MM.1S (cell line): ENCODE data around the gene PRKAR2B.

ENCODE experiments used
- DNase-seq: peaks from one replicate; pipeline ENCODE4 v3.0.0-alpha.2; 2015
- H2AFZ ChIP-seq: fragments of 300-600 bp; sonication (generic); 2 replicates; pipeline ENCODE4 v1.6.0; 2016; ENCODE audit warnings: antibody characterized with exemption, low read length
- H3F3A ChIP-seq: fragments of 300-600 bp; sonication (generic); 2 replicates; pipeline ENCODE4 v1.6.1; 2016; ENCODE audit warnings: mild to moderate bottlenecking, antibody characterized with exemption, low read length, moderate library complexity, mixed read lengths; ENCODE audit not compliant: insufficient read depth
- H3K27ac ChIP-seq: fragments of 300-600 bp; sonication (generic); 2 replicates; pipeline ENCODE4 v1.5.1; 2016; ENCODE audit warnings: mild to moderate bottlenecking, low read length
- H3K27me3 ChIP-seq: fragments of 300-600 bp; sonication (generic); replicated peaks from 2 replicates; pipeline ENCODE4 v1.6.0; 2016; ENCODE audit warnings: low read length; ENCODE audit not compliant: insufficient read depth
- H3K36me3 ChIP-seq: fragments of 300-600 bp; sonication (generic); replicated peaks from 2 replicates; pipeline ENCODE4 v1.6.1; 2016; ENCODE audit warnings: mild to moderate bottlenecking, low read length, mixed read lengths; ENCODE audit not compliant: insufficient read depth
- H3K4me1 ChIP-seq: fragments of 300-600 bp; sonication (generic); 2 replicates; pipeline ENCODE4 v1.6.1; 2016; ENCODE audit warnings: low read length, mixed read lengths
- H3K4me2 ChIP-seq: fragments of 300-600 bp; sonication (generic); 2 replicates; pipeline ENCODE4 v1.6.0; 2016; ENCODE audit warnings: low read depth, low read length
- H3K4me3 ChIP-seq: fragments of 300-600 bp; sonication (generic); 2 replicates; pipeline ENCODE4 v1.5.1; 2016; ENCODE audit warnings: low read length, mixed read lengths
- H3K79me2 ChIP-seq: fragments of 300-600 bp; sonication (generic); 2 replicates; pipeline ENCODE4 v1.6.1; 2016; ENCODE audit warnings: mixed run types, low read length, mixed read lengths
- H3K9ac ChIP-seq: fragments of 300-600 bp; sonication (generic); 2 replicates; pipeline ENCODE4 v1.6.1; 2016; ENCODE audit warnings: low read length, mixed read lengths
- H3K9me2 ChIP-seq: fragments of 300-600 bp; sonication (generic); replicated peaks from 2 replicates; pipeline ENCODE4 v1.6.1; 2016; ENCODE audit warnings: mild to moderate bottlenecking, low read length, mixed read lengths; ENCODE audit not compliant: insufficient read depth
- H3K9me3 ChIP-seq: fragments of 300-600 bp; sonication (generic); replicated peaks from 2 replicates; pipeline ENCODE4 v1.6.1; 2016; ENCODE audit warnings: mild to moderate bottlenecking, low read length, mixed read lengths; ENCODE audit not compliant: insufficient read depth
- H4K20me1 ChIP-seq: fragments of 300-600 bp; sonication (generic); 2 replicates; pipeline ENCODE4 v1.6.1; 2016; ENCODE audit warnings: mild to moderate bottlenecking, low read length, moderate library complexity, mixed read lengths; ENCODE audit not compliant: insufficient read depth
- CTCF ChIP-seq: fragments of 300-600 bp; sonication (generic); IDR thresholded peaks from 2 replicates; pipeline ENCODE4 v1.5.1; 2016; ENCODE audit warnings: antibody characterized with exemption, low read length, mixed read lengths
- EZH2 ChIP-seq: fragments of 300-600 bp; sonication (generic); optimal IDR thresholded peaks from 2 replicates; pipeline ENCODE3; 2017; ENCODE audit warnings: low read depth, mild to moderate bottlenecking, antibody characterized with exemption, low read length, mixed read lengths
- EZH2phosphoT487 ChIP-seq: fragments of 300-600 bp; sonication (generic); IDR thresholded peaks from 2 replicates; pipeline ENCODE4 v1.6.1; 2018; ENCODE audit warnings: antibody characterized with exemption, low read length

Gene PRKAR2B

GRCh38 chr7:107068156-107068555 lies 23.7 kb downstream of the PRKAR2B start:
- no peak overlapping the region for H3K27ac ChIP-seq
- H3K9me2 ChIP-seq = no peaks in the 10 kb centered on the region
- no peaks in the 10 kb centered on the region for H3K27me3 ChIP-seq
- no peaks in the 10 kb centered on the region for H3K79me2 ChIP-seq
- H3K9ac ChIP-seq = no peak overlapping the region
- no peak for TF ChIP-seq CTCF
- TF ChIP-seq EZH2phosphoT487 = no peak
- TF ChIP-seq EZH2 = no peak
- H3K4me3 ChIP-seq = no peak overlapping the region
- 0 out of 2 replicates have a peak, but pooled peaks cover 3% of the 10 kb centered on the region for H3F3A ChIP-seq
- peaks cover 22% of the 10 kb centered on the region for H3K4me1 ChIP-seq
- no peak overlapping the region for H2AFZ ChIP-seq
- DNase-seq = peak; percentile 77
- H3K36me3 ChIP-seq = no peaks in the 10 kb centered on the region
- H4K20me1 ChIP-seq = no peaks in the 10 kb centered on the region
- H3K4me2 ChIP-seq = peak overlapping the region; percentile 27; the same call in 1 of the 2 replicates
- H3K9me3 ChIP-seq = no peaks in the 10 kb centered on the region

GRCh38 chr7:107069457-107069856 lies 25.0 kb downstream of the PRKAR2B start:
- H3K9me2 ChIP-seq = no peaks in the 10 kb centered on the region
- H3K27me3 ChIP-seq = no peaks in the 10 kb centered on the region
- 0 out of 2 replicates have a peak, but pooled peaks cover 1% of the 10 kb centered on the region for H3F3A ChIP-seq
- no peaks in the 10 kb centered on the region for H3K9me3 ChIP-seq
- TF ChIP-seq EZH2 (no peak), EZH2phosphoT487 (no peak), CTCF (no peak)
- H3K4me2 ChIP-seq = no peak overlapping the region
- H4K20me1 ChIP-seq = no peaks in the 10 kb centered on the region
- no peak overlapping the region for H3K9ac ChIP-seq
- no peak overlapping the region for H3K27ac ChIP-seq
- no peaks in the 10 kb centered on the region for H3K79me2 ChIP-seq
- no peak overlapping the region for H3K4me3 ChIP-seq
- no peak overlapping the region for H2AFZ ChIP-seq
- peaks cover 22% of the 10 kb centered on the region for H3K4me1 ChIP-seq
- no peaks in the 10 kb centered on the region for H3K36me3 ChIP-seq
- no peak for DNase-seq

GRCh38 chr7:107070710-107071109 lies 26.2 kb downstream of the PRKAR2B start:
- TF ChIP-seq CTCF (no peak), EZH2 (no peak), EZH2phosphoT487 (no peak)
- H3K4me1 ChIP-seq = peaks cover 12% of the 10 kb centered on the region
- H3F3A ChIP-seq = no peaks in the 10 kb centered on the region
- no peak overlapping the region for H3K4me2 ChIP-seq
- no peaks in the 10 kb centered on the region for H4K20me1 ChIP-seq
- H3K9ac ChIP-seq = no peak overlapping the region
- H3K79me2 ChIP-seq = no peaks in the 10 kb centered on the region
- no peaks in the 10 kb centered on the region for H3K9me3 ChIP-seq
- no peaks in the 10 kb centered on the region for H3K36me3 ChIP-seq
- H3K4me3 ChIP-seq = no peak overlapping the region
- no peaks in the 10 kb centered on the region for H3K9me2 ChIP-seq
- no peak for DNase-seq
- no peaks in the 10 kb centered on the region for H3K27me3 ChIP-seq
- H3K27ac ChIP-seq = no peak overlapping the region
- H2AFZ ChIP-seq = no peak overlapping the region
